Transverse colon (tissue), 4 donors: Measurements from ENCODE around the gene RBBP8NL. TPM values are rescaled to one million over a fixed set of nuclear protein-coding genes. Genes with fewer than 3 reads are reported as not detected.

Source experiments
- DNase-seq: peaks from one replicate; pipeline ENCODE4 v3.0.0-alpha.2; 2019
- H3K27ac ChIP-seq, 4 donors: fragments of 200-600 bp; sonication (generic); 2 replicates each; pipeline ENCODE4 v1.5.1; 2016 to 2018; ENCODE audit warnings: inconsistent platforms in 4 of 4
- H3K27me3 ChIP-seq: fragments of 200-600 bp; sonication (generic); 2 replicates; pipeline ENCODE4 v1.5.1; 2017; ENCODE audit warnings: inconsistent platforms
- H3K36me3 ChIP-seq, 4 donors: fragments of 200-600 bp; sonication (generic); 2 replicates each; pipeline ENCODE4 v1.5.1; 2017 to 2019; ENCODE audit warnings: inconsistent platforms in 4 of 4
- H3K4me1 ChIP-seq, 4 donors: fragments of 200-600 bp; sonication (generic); 2 replicates each; pipeline ENCODE4 v1.5.1; 2017 to 2020; ENCODE audit warnings: inconsistent platforms in 4 of 4
- H3K4me3 ChIP-seq, 4 donors: fragments of 200-600 bp; sonication (generic); 1 replicate in 1 of 4; 2 replicates in 3 of 4; pipeline versions ENCODE4 v1.5.1 to v1.6.1; 2017 to 2019; ENCODE audit warnings: inconsistent platforms in 4 of 4
- H3K9me3 ChIP-seq, 2 donors: fragments of 200-600 bp; sonication (generic); 2 replicates each; pipeline ENCODE4 v1.5.1; 2017 to 2019; ENCODE audit warnings: inconsistent platforms in 2 of 2
- EP300 ChIP-seq: sonication (generic); formaldehyde crosslinking; IDR thresholded peaks from one replicate; pipeline ENCODE4 v1.6.1; 2017; ENCODE audit warnings: antibody characterized with exemption, low read depth
- POLR2A ChIP-seq: fragments of 450-650 bp; IDR thresholded peaks from one replicate; pipeline ENCODE4 v1.6.1; 2016; ENCODE audit warnings: antibody characterized with exemption, mild to moderate bottlenecking, moderate library complexity
- POLR2AphosphoS5 ChIP-seq, 3 donors: sonication (generic); formaldehyde crosslinking; IDR thresholded peaks; one replicate each; pipeline ENCODE4 v1.6.1; 2016; ENCODE audit warnings: antibody characterized with exemption in 3 of 3
- WGBS, 2 donors: methylation state at CpG; one replicate each; pipeline ENCODE4 v1.1.5; 2018; ENCODE audit warnings: low coverage in 1 of 2; 5-methylcytosine and 5-hydroxymethylcytosine counted together
- in situ Hi-C, 4 donors: fragments of 200-750 bp; cut with MboI; loops; one replicate each; pipeline versions ENCODE4 v1.15.0 to v1.15.1; 2017; ENCODE audit warnings: low sequenced_read_pairs in 3 of 4, low pct_ligation_motif_present in 1 of 4, low pct_unique_long_range_greater_than_20kb in 1 of 4
- intact Hi-C: fragments of 100-400 bp; cut with DNase I; formaldehyde crosslinking; loops from one replicate; pipeline ENCODE4 v1.15.1; 2023; ENCODE audit warnings: low total_unique reads
- total RNA-seq, 4 donors: library from RNA; depleted of rRNA; stranded (reverse); fragments of >200 nt; gene quantifications; one replicate each; pipeline ENCODE4 v1.1.0, GENCODE V29; 2016
- TF ChIP-seq, protein P1 (sequence below), 5 experiments: fragments of 200-600 bp in 3 of 5; fragments of 450-650 bp in 2 of 5; sonication (generic) in 3 of 5; IDR thresholded peaks; 1 replicate in 2 of 5; 2 replicates in 3 of 5; pipeline ENCODE4 v1.5.1; 2016 to 2017; ENCODE audit warnings: antibody characterized with exemption in 5 of 5, inconsistent platforms in 3 of 5, mild to moderate bottlenecking in 2 of 5, moderate library complexity in 1 of 5

RBBP8NL gene
- total RNA-seq, 4 donors from 2014 or later, result 0.75 to 9.4 (median 4.3) TPM

DNA sequence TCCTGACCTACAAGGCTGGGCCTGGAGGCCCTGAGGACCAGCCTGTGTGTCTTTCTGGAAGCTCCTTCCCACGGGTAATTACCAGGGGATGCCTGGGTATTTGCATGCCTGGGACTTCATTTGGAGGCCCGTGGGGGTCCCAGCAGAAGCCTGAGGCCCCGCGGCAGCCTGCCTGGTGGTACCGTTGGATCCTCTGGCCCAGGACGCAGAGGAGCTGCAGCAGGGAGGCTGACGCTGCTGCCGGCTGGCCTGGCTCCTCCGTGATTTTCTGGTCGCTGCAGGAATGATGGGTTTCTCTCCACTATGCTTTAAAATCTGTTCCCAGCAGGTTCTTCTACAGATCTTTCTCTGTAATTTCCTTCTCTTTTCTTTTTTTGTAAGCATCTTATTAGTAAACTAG, 26.8 kb downstream of the RBBP8NL start:
- DNase-seq, result no peak
- no peaks in the 10 kb centered on the region for H3K27me3 ChIP-seq
- in situ Hi-C loops, result no loop called here
- H3K9me3 ChIP-seq, result no peaks in the 10 kb centered on the region
- TF ChIP-seq POLR2AphosphoS5 (IDR thresholded peaks at IDR 0.05) (no peak), POLR2A (no peak)
- TF ChIP-seq, protein P1, sequence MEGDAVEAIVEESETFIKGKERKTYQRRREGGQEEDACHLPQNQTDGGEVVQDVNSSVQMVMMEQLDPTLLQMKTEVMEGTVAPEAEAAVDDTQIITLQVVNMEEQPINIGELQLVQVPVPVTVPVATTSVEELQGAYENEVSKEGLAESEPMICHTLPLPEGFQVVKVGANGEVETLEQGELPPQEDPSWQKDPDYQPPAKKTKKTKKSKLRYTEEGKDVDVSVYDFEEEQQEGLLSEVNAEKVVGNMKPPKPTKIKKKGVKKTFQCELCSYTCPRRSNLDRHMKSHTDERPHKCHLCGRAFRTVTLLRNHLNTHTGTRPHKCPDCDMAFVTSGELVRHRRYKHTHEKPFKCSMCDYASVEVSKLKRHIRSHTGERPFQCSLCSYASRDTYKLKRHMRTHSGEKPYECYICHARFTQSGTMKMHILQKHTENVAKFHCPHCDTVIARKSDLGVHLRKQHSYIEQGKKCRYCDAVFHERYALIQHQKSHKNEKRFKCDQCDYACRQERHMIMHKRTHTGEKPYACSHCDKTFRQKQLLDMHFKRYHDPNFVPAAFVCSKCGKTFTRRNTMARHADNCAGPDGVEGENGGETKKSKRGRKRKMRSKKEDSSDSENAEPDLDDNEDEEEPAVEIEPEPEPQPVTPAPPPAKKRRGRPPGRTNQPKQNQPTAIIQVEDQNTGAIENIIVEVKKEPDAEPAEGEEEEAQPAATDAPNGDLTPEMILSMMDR (IDR thresholded peaks at IDR 0.05), result no peak
- H3K4me1 ChIP-seq, result peaks cover 0 to 3% (median under 1%) of the 10 kb centered on the region in 4 donors
- 85 to 89% methylated on average over 8 to 10 of the region's 10 CpGs for WGBS, 2 donors
- H3K27ac ChIP-seq, result no peak overlapping the region
- no peak overlapping the region for H3K4me3 ChIP-seq
- intact Hi-C loops, result no loop called here
- no peaks in the 10 kb centered on the region for H3K36me3 ChIP-seq

DNA sequence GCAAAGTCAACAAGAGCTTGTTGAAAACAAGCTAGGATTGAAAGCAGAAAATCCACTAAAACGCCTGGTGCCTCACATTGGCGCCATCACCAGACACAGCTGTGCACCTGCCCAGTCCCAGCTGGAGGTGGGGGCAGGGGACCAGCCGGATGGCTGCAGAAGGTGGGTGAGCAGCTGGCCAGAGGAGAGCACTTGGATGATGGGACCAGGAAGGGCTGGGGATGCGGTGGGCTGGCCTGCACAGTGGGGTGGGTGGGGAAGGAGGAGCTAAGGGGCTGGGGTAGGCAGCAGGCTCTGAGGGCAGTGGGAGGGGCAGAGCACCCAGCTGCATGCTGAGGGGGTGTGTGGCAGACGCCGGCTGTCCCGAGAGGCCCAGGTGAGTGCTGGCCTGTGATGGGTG, 27.3 kb downstream of the RBBP8NL start:
- no peak for DNase-seq
- Histone ChIP-seq H3K36me3 (no peaks in the 10 kb centered on the region), H3K4me1 (no peaks in the 10 kb centered on the region), H3K27me3 (no peaks in the 10 kb centered on the region), H3K9me3 (no peaks in the 10 kb centered on the region), H3K4me3 (no peak overlapping the region), H3K27ac (no peak overlapping the region)
- intact Hi-C loops, result no loop called here
- WGBS, 2 donors, result 72 to 79% methylated on average over 3 to 7 of the region's 7 CpGs
- in situ Hi-C loops, result no loop called here
- no peak for TF ChIP-seq EP300

DNA sequence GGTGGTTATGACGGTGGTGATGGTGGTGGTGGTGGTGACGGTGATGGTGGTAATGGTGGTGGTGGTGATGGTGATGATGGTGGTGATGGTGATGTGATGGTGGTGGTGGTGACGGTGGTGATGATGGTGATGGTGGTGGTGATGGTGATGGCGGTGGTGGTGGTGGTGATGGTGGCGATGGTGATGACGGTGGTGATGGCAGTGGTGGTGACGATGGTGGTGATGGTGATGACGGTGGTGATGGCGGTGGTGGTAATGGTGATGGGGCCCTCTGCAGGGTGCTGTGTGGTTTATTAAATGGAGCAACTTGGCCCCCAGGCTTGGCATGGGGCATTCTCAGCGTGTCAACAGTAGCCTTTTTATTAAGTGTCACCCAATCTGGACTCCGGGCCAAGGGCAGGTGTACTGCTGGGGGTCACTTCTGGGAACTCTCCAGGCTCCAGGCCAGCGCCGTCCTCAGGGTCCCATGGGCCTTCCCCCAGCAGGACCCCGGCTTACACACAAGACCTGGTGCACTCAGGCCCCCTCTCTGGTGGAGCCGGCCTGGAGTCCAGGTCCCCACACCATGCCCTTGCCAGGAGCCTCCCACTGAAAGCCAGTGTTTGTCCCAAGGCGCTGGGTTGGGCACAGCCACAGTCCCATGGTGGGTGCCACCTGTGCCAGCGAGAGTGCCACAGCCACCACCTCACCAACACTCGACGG, 29.1 kb downstream of the RBBP8NL start:
- Histone ChIP-seq H3K36me3 (no peaks in the 10 kb centered on the region), H3K9me3 (no peaks in the 10 kb centered on the region), H3K27me3 (no peaks in the 10 kb centered on the region), H3K4me3 (no peak overlapping the region), H3K27ac (no peak overlapping the region), H3K4me1 (no peaks in the 10 kb centered on the region)
- TF ChIP-seq, protein P1 (IDR thresholded peaks at IDR 0.05), result no peak
- TF ChIP-seq EP300 (no peak), POLR2A (no peak), POLR2AphosphoS5 (IDR thresholded peaks at IDR 0.05) (no peak)
- 92 to 95% methylated on average over 6 to 19 of the region's 19 CpGs for WGBS, 2 donors
- in situ Hi-C loops (no loop called here), intact Hi-C loops (no loop called here)
- no peak for DNase-seq

DNA sequence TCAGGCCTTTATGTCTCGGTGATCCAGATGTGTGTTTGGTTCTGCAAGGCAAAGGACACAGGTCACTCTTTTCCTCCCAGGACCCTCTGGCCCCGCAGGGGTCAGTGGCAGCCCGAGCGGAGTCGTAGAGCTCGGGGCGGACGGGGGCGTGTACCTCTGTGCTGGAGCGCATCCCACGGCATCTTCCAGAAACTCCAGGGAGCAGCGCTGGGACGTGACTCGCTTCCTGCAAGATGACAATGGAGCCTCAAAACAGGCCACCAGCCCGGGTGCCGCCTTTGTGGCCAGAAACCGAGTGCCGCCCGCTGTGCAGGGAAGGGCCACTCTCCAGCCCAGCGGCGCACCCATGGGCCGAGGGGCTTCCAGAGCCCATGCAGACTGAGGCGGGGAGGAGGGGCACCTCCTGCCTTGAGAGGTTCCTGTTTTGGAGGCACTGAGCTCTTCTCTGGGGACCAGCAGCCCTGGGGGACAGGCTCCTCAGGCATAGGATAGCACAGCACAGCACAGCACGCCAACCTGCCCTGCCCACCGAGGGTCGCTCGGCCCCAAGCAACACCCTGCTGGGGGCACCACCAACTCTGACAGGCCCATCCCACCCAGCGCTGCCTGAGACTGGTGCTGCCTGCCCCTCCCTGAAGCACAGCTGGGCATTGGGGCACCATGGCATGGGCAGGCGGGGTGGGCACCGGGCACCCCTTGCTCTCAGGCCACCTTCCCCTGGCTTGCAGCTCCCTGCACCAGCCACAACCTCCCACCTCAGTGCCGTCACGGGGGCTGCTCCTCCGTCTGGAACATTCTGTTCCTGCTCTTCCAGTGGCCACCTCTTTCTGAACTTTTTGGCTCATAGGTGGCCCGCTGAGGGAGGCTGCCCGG, 30.7 kb downstream of the RBBP8NL start:
- 94% methylated on average over 31 of the region's 35 CpGs; no CpG with 5 or more reads in 1 of the 2 donors for WGBS, 2 donors
- H3K36me3 ChIP-seq, result no peaks in the 10 kb centered on the region
- H3K27me3 ChIP-seq, result no peaks in the 10 kb centered on the region
- no peak overlapping the region for H3K27ac ChIP-seq
- TF ChIP-seq, protein P1 (IDR thresholded peaks at IDR 0.05), result no peak
- TF ChIP-seq POLR2AphosphoS5 (IDR thresholded peaks at IDR 0.05) (no peak), EP300 (no peak), POLR2A (no peak)
- in situ Hi-C loops, result no loop called here
- intact Hi-C loops, result no loop called here
- H3K9me3 ChIP-seq, result no peaks in the 10 kb centered on the region
- DNase-seq, result no peak
- no peaks in the 10 kb centered on the region for H3K4me1 ChIP-seq
- no peak overlapping the region for H3K4me3 ChIP-seq
